GM12891 (cell line): Measurements from ENCODE around the gene OR2D3.

Experiments used
- POLR2A ChIP-seq: IDR thresholded peaks from 2 replicates; pipeline ENCODE4 v1.6.1; 2011; ENCODE audit warnings: low read depth, low read length, control low read depth
- POLR2AphosphoS5 ChIP-seq: IDR thresholded peaks from 2 replicates; pipeline ENCODE4 v1.6.1; 2011; ENCODE audit warnings: low read depth, low read length, control low read depth
- POU2F2 ChIP-seq: IDR thresholded peaks from 2 replicates; pipeline ENCODE4 v1.6.1; 2011; ENCODE audit warnings: low read depth, mild to moderate bottlenecking, control low read depth, low read length, moderate library complexity
- SPI1 ChIP-seq: IDR thresholded peaks from 2 replicates; pipeline ENCODE4 v1.6.1; 2011; ENCODE audit warnings: low read depth, low read length, control low read depth
- TAF1 ChIP-seq: IDR thresholded peaks from 2 replicates; pipeline ENCODE4 v1.6.1; 2011; ENCODE audit warnings: low read depth, low read length, control low read depth

- no peak for TF ChIP-seq POLR2A
- no peak for TF ChIP-seq POLR2AphosphoS5
- TF ChIP-seq SPI1: 0 out of 2 replicates have a peak, but pooled peaks have one; percentile 9
- no peak for TF ChIP-seq POU2F2
- no peak for TF ChIP-seq TAF1
These were observed 25.8 kb upstream of the OR2D3 start for GRCh38 chr11:6895010-6895409.
